GM21723 (cell line): ENCODE measurements around the gene SLC25A23.

Experiments used
- ATAC-seq: cut with Tn5 transposase; IDR thresholded peaks from one replicate; pipeline ENCODE4 v1.9.1; 2021; ENCODE audit warnings: mild to moderate bottlenecking, moderate library complexity; ENCODE audit not compliant: unreplicated experiment

Gene SLC25A23

DNA sequence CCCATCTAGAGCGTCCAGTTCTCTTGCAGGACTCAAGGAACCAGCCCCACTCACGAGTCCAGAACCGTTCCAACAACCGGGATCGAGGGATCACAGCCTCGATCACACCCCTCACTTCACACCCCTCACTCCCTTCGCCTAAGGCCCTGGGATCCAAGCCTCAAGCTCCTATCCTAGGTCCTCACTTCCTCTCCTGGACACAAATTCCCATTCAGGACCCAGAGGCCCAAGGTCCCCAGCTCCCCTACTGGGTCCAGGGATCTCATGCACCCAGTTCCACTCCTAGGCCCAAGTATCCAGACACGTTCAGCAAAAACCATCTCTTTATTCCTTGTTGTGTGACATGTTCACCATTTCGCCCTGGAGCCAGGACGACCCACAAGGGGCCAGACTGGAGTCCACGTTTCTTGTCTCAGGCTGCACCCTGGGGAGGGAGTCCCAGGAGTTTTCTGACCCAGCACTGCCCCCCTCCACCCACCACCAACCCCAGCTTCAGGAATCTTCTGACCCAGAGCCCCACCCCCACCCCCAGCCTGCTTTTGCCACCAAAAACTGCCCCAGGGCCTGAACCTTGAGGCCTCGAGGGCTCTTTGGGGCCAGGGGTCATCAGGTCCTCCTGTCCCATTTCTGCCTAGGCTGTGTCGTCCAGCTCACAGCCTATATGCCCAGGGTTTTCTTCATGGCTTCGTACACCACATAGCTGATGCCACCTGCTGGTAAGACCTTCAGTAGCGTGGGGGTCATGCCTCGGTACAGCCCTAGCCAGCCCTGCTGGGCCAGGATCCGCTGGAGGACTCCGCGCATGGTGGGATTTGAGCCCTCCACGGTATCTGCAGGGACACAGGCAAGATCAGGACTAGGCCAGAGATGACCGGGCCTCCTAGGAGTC is 33.6 kb downstream of the SLC25A23 start:
- no peak for ATAC-seq

DNA sequence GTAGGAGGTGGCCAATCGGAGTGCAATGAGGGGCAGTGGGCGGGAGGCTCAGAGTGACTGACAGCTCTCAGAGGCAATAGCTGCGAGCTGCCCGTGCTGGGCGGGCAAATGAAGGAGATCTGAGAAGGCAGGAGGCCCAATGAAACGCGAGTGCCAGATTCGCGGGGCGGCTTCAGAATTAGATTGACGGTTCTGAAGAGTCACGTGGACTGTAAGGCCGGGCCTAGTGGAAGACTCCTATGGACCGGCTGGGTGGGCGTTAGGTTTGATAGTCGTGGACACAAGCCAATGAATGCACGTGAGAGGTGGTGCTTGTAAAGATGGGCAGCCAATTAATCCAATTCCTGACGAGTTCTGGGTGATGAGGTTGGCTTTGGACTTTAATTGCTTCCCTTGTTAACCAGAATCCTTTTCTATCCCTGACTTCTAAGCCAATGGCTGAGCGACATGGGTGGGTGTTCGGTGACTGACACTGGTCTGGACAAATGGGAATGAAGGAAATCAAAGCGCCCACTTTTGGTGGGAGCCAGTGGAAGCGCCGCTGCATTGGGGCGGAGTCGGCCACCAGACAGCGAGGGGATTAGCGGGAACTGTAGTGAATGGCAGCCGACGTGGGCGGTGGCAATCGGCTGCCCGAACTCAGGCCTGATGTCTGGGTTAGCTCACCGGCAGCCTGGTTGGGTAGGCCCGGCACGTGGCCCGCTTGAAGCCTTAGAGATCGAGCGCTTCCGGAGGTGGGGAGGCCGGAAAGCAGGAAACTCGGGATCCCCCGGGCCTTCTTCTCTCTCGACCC is 34.5 kb downstream of the SLC25A23 start:
- ATAC-seq, result peak; percentile 85

- ATAC-seq, result no peak
Measured at GRCh38 chr19:6424195-6424938, 35.2 kb downstream of the SLC25A23 start, which contains the start of gene KHSRP. Gene KHSRP (minus strand): TSS chr19:6424811. CDS start chr19:6424701, 110 bp downstream.

DNA sequence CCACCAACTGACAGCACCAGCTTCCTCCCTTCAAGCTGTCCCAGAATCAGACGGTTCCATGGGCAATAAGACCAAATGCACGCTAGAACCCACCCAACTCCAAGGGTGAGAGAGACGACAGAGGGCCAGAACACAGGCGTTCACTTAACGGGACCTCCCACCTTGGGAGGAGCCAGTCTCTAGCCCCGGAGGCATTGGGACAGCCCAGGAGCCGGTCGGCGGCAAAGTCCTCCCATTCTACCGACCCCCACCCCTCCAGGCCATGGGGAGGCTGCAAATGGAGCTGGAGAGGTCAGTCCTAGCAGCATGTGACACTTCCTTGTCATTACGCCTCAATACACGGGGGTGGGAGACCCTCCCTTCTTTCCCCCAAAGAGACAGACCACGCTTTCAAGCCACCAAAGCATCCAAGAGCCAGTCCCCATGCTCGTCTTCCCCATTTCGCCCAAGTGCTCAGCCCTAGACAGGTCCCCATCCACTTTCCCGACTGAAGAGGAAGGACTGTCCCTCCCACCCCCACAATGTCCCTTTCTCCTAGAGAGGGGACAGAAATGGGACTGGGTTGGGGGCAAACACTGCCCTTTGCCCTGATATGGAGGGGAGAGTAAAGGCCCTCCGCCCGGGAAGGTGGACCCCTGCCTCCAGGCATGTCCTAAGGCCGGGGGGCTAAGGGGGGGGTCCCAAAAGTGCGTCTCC is 35.9 kb downstream of the SLC25A23 start:
- ATAC-seq, result no peak

- no peak for ATAC-seq
Measured at GRCh38 chr19:6421075-6422014, 38.2 kb downstream of the SLC25A23 start.

GRCh38 chr19:6418562-6418932 is 41.0 kb downstream of the SLC25A23 start:
- ATAC-seq, result no peak

DNA sequence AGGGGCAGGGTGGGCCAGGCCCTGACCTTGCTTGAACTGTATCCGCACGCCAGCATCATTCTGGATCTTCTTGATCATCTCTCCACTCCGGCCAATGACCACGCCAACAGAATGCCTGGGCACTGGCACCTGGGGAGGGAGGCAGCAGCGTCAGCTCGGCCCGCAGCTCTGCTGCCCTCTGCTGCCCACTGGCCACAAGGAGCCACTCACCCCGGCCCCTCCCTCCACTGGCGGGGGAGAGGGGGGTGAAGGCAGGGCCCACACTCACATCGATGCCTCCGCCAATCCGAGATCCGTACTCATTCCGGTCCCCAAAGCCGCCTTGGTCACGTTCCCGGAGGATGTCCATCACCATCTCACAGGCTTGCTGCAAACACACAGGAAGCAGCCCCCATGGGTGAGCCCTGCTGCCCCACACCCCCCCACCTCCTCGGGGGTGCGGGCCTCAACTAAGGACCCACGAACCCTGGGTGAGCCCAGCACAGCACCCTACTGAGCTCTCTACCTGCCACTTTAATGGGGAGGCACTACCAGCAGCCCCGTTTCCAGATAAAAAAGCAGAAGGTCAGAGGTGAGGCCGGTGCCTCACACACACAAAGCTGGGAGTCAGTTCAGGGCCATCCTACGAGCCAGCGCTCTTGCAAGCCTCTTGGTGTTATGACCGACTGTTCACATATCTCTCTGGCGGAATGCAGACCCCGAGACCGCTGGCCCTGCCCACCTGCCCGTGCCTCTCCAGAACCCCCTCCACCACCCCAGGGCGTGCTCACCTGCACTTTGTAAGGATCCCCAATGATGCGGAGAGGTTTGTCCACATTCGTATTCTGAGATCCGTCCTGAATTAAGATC is 41.7 kb downstream of the SLC25A23 start:
- ATAC-seq, result no peak

- ATAC-seq, result no peak
Measured at GRCh38 chr19:6416658-6417405, 42.8 kb downstream of the SLC25A23 start.

DNA sequence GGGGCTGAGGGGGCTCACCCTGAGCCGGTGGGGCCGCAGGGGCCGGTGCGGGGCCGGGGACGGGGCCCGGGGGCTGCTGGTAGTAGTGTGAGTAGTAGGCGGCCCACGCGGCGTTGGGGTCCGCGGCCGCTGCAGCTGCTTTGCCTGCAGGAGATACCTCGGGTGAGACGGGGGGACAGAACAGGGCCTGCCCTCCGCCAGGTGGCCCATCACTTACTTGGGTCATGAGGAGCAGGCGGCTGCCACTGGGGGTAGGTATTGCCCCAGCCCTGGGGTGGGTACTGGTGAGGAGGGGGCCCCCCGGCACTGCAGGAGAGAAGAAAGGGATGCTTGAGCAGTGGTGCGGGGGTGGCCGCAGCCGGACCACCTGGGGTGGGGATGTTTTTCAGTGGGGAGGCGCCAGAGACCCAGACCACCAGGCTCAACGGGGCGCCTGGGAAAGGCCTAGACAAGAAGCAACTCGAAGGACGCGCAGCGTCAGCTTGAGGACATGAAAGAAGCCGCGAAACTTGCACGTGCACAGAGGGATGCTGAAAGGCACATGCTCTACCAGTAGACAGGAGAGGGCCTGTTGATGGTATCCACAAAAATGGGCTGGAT is 43.9 kb downstream of the SLC25A23 start:
- no peak for ATAC-seq

- no peak for ATAC-seq
Measured at GRCh38 chr19:6414793-6415590, 44.6 kb downstream of the SLC25A23 start.

DNA sequence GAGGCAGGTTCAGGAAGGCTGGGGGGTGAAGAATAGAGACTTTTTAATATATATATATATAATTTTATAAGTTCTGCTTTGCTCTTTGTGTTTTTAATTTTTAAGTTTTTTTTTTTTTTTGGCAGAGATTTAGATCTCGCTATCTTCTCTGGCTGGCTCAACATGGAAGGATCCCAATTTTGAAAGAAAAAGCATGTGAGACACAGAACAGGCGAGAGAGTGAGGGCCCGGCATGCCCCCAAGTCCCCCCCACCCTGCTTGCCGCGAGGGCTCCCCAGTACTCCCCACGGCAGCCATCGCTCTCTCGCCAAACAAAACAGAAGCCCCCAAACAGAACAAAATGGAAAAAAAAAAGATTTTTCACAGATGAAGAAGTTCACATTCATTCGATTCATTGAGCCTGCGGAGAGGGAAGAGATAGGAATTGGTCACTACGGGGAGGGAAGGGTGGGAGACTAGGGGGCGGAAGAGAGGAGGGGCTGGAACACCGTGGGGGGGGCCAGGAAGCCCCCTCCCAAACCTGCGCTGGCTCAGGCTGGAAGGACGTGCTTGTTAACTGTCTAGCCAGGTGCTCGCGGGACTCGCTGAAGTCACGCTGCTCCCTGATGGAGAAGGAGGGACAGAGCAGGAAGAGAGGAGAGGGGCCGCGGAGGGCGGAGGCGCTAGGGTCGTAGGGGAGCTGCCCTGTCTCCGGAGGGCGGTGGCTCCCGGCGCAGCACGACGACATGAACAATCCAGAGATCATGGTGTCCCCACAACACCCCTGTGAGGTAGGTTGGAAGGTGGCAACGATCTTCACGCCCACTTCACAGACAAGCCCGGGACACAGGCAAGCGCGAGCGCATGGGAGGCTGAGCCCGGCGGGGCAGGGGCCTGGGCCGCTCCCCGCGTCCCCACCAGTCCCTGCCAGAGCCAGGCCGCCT is 45.6 kb downstream of the SLC25A23 start:
- ATAC-seq, result no peak

GRCh38 chr19:6413291-6413690 is 46.3 kb downstream of the SLC25A23 start:
- ATAC-seq, result no peak

- no peak for ATAC-seq
Measured at GRCh38 chr19:6412447-6413091, 47.0 kb downstream of the SLC25A23 start.

GRCh38 chr19:6412061-6412446 is 47.5 kb downstream of the SLC25A23 start:
- no peak for ATAC-seq

GRCh38 chr19:6409346-6409745 is 50.2 kb downstream of the SLC25A23 start:
- ATAC-seq, result no peak
